GM21737 (cell line): ENCODE results near the gene SLC7A14.
"Not testable (repeated sequence)": the region's sequence is repeated elsewhere in the genome, so short reads cannot be mapped to it uniquely, and the experiment has no call there.

ENCODE experiments used
- ATAC-seq: cut with Tn5 transposase; IDR thresholded peaks from one replicate; pipeline ENCODE4 v1.9.1; 2021; ENCODE audit warnings: mild to moderate bottlenecking, moderate library complexity; ENCODE audit not compliant: unreplicated experiment

Gene SLC7A14

DNA sequence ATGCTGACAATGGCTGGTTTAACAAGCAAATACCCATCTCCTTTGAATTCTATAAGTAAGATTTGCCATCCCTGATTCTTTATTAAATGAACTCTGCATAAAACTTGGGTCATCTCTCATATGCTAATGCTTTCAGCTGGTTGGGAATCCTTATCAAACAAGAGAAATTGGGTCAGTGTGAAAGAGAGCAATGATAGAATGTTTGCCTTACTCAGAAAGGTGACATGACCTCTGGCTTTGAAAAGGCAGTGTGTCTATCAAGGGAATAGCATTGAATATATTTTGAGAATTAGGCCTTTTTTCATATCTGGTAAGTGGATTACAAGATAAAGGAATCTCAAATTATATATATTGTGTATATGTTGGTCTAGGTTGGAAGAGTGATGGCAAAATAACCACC is 8.7 kb upstream of the SLC7A14 start:
- no peak for ATAC-seq

DNA sequence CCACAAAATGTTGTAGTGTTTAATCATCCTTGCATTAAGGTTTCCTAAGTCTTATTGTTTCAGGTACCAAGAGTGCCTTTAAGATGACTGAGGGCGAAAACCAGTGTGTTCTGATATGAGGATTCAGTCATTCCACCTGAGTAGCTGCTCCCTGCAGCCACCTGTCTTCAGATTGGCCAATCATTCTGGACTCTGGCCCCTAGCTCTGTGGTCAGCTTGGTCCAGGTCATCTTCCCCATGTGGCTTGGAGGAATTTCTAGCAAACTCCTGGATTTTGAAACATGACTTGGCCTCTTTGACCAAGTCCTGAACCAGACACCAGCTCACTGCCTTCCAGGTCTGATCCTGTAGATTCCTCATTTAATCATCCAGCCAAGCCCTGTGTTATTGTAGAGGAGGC is 7.8 kb upstream of the SLC7A14 start:
- no peak for ATAC-seq

DNA sequence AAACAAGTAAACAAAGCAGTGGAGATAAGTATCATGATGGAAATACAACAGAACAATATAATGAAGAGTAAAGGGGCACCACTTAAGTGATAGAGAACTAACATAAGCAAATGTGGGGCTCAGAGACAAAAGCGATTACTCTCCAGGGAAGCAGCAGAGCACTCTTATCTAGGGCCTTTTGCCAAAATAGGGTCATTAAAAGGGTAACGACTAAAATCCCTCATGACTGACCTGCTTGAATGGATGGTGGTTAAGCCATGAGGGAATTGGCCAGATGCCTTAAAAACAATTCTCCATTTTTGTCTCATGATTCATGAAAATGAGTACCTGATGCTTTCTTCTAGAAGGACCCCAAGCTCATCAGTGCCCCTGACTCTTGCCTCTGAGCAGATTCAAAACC is 3.2 kb upstream of the SLC7A14 start:
- ATAC-seq = no peak

DNA sequence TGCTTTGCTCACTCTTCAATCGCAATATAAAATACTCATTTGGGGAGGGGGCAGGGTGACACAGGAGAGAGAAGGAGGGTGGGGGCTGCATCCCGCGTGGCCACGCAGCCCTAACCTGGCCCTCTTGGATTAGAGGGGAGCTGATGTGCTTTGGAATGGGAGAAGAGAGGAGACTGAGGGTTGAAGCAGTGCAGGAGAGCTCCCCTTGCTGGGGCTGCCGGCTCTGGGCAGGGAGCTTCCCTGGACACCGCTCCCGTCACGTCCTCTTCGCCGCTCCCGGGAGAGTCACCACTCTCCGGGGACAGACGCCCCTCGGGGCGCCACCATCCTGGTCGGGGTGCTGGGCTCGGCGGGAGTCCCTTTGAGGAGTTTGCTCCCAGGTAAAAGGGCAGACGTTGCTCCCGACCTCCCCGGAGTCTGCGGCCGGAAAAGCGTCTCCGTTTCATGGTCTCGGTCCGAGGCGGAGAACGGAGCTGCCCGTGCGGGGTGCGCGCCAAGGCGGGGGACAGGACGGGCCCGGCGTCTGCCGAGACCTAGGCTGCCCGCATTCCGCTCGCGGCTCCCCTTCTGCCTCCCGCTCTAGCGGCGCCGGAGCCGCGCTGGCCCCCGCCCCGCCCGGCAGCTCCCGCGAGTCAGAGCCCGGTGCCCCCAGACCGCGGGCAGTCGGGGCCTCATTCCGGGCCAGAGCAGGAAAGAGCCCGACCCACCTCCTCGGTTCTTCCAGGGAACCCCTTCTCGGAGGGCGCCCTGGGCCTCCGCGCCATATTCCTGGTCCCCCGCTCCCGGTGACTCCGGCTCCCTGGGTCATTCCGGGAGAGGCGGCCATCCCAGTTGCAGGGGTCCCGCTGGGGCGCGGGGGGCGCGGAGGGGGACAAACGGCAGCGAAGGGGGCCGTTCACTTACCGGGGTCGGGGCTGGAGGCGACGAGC is 603 bp downstream of the SLC7A14 start:
- ATAC-seq = no peak

DNA sequence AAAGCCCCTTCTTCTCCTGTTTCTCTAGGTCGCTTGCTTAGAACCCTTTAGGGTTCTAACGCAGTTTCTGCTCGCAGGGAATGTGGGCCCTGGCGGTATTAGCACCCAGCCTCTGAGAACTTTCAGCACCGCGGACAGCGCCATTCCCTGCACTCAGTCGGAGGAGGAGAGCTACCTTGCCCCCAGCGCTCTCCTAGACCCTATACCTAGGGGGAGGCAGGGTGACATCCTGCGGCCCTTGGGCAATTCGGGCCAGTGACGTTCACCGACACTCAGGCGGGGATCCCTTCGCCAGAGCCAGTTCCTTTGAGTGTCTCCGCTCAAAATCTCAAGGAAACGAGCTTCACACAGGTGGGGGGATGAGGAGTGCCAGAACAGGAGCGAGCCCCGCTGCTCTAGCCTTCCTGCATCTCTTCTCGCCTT is 1.3 kb downstream of the SLC7A14 start:
- no peak for ATAC-seq

DNA sequence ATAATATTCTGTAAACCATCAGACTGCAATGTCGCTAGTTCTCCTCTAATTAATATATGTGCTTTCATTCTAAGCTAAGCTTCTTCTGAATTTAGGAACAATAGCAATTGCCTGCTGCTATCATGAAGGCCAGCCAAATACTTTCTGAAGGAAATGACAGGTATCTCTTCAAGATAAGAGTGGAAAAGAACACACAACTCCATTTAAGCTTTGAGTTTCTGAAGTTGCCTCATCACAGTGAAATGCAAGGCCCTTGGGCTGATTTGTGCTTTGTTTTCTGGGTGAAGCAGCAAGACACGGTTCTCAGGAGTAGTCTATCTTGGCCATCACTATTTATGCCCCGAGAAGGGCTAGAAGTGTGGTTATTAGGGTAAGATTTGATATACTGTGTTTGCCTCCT is 6.2 kb downstream of the SLC7A14 start:
- no peak for ATAC-seq

DNA sequence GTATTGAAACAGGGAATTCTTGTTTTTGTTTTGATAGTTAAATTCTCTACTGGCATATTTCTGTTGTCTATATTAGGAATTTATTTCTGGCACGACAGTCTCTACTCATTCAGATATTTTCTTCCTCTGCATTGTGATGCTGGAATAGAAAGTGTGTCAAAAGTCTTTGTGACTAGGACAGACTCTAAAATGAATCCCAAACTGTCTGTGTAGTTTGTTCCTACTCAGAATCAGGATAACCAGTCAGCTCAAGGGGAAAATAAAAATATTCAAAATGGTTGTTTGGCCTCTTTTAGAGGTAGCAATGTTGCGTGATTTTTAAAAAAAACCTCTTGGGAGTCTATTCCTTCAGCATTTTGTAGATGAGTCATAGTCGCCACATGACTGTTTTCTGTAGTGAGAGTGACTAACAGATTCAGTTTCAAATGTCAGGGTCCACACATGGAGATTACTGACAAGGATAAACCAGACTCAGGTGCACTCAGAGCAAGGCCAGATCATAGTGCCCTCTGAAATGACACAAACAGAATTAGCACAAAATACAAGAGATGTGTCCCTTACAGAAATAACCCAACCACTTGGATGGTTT is 13.1 kb downstream of the SLC7A14 start:
- ATAC-seq = peak; percentile 98

DNA sequence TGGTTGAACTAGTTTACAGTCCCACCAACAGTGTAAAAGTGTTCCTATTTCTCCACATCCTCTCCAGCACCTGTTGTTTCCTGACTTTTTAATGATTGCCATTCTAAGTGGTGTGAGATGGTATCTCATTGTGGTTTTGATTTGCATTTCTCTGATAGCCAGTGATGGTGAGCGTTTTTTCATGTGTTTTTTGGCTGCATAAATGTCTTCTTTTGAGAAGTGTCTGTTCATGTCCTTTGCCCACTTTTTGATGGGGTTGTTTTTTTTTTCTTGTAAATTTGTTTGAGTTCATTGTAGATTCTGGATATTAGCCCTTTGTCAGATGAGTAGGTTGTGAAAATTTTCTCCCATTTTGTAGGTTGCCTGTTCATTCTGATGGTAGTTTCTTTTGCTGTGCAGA is 18.3 kb downstream of the SLC7A14 start:
- ATAC-seq = not testable (repeated sequence)

DNA sequence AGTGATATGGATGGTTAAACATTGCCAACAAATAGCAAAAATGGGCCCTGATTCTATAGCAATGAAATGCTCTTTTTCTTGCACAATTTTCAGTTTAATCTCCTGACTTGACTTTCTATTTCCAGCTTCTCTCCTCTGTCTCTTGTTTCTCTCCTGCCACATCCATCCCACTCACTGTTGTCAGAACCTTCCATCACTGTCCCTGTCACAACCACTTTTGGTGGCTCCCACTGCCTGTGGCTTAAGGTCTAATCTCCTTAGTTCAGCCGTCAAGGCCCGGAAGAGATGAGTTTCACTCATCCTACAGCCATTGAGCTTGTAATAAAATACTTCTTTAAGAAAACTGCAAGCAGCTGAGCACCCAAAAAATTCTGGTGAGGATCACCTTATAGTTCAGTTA is 19.5 kb downstream of the SLC7A14 start:
- ATAC-seq = no peak

DNA sequence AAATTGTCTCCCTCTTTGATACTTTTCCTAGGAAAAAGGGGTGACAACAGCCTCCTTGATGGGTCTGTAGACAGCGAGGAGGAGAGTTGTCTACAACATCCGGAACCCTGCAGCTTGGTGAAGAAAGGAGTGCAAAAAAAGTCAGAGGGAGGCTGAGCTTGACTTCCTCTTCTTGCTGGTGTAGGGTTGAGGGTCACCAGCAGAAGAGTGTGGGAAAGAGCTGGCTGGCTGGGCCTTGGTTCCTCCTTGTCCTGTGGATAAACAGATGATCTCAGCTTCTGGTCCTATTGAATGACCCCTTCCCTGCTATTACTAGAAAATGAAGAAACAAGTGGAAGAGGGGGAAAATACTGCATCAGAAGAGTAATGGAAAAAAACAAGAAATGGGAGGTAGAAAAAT is 20.4 kb downstream of the SLC7A14 start:
- ATAC-seq = no peak

DNA sequence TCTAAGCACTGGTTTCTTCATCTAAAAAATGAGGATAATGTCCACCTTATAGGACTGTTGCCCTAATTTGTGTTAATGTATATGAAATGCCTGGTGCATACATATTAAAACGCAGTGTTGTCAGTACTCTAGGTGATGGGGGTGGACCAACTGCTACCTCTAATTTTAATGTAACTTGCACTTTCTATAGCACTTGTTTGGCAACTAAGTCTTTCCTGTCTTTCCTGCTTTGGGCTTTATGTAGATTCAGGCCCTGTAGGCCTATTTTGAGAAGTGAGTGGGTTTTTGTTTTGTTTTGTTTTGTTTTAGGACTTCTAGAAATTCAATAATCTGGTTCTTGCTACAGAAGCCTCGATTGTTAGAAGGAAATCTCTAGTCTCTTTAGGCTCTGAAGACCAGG is 21.2 kb downstream of the SLC7A14 start:
- no peak for ATAC-seq

DNA sequence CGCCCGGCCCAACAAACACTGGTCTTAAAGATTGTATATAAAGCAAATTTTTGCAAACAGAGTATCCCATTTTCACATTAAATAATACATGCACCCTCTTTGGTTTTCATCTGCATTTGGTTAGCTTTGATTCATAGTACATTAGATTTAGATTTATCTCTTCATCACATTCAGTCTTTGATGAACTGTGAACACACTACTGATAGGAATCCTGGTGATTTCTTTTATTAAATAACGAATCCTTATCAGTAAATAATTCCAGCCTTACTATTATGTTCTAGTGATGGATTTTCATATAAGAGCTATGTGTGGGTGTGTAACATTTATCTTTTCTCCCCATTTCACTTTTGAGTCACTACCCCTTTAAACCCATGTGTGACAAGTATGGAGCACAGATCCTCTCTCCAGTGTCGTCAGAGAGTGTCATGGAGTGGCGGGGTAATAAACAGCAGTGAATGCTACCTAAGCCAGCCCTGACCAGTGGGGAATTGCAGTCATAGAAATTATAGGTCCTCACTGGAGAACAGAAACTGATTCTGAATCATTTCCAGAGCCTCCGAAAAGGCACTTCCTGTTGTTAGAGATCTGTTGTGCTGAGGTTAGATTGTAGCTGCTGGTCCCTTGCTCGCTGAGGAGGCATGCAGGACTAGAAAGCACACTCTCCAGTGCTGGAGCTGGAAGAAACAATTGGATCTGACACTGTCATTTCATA is 22.0 kb downstream of the SLC7A14 start:
- ATAC-seq = peak; percentile 94

DNA sequence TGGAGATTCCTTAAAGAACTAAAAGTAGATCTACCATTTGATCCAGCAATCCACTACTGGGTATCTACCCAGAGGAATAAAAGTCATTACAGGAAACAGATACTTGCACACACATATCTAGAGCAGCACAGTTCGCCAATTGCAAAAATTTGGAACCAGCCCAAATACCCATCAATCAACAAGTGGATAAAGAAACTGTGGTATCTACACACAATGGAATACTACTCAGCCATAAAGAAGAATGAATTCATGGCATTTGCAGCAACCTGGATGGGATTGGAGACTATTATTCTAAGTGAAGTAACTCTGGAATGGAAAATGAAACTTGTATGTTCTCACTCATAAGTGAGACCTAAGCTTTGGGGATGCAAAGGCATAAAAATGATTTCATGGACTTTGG is 23.8 kb downstream of the SLC7A14 start:
- ATAC-seq = no peak

DNA sequence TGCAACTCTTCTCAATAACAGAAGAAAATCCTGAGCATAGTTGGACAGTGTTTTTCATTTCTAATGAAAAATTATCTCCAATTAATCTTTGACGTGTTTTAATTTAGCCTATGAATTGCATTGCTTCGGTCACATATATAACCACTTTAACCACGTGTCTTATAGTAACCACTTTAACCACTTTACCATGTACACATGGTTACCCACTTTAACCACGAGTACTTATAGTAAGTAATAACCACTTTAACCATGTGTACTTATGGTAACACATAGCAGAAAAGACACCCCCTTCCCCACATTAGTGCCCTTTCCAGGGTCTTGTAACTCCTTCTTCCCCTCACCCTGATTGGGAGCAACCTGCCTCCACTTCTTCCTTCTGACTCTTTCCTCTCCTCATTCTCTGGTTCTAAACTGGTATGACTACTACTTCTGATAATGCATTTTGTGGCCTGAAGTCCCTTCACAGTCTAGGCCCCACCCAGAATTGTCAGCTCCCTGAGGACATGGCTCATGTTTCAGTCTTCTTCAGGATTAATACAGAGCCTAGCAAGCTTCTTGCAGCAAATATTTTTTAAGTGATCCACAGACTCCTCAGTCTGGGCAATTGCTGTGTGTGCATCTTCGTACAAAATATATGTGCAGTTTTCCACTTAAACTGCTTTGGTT is 25.0 kb downstream of the SLC7A14 start:
- ATAC-seq = no peak

DNA sequence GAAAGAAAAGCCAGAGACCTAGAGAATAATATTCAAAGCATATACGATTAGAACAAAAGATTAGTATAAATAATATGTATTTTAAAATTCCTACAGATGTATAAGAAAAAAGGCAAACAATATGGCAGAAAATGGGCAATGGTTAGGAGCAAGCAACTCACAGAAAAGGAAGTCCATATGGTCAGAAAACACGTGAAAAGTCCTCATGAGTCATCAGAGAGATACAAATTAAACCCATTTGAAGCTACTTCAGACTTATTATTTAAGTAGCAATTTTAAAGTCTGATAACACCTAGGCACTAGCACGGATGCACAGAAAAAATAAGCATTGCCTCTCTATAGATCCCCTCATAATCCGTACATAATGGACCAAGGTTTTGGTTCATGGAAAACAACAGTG is 25.6 kb downstream of the SLC7A14 start:
- no peak for ATAC-seq

DNA sequence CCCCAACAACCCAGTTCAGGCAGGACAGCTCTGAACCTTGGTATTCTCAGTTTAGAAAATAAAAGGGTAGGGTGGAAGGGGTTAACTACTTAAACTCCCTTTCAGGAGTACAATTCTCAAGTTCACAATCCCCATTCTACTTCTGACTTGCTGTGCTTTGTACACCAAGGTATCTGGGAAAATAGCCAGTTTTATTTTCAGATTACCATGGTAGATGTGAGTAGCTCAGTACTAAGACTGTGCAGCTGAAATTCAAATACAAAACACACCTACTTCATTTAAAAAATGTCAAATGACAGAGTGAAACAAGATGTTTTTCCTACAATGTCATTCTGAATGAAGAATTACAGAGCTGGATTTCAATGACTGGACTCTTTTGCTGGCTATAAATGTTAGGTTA is 27.4 kb downstream of the SLC7A14 start:
- ATAC-seq = no peak

DNA sequence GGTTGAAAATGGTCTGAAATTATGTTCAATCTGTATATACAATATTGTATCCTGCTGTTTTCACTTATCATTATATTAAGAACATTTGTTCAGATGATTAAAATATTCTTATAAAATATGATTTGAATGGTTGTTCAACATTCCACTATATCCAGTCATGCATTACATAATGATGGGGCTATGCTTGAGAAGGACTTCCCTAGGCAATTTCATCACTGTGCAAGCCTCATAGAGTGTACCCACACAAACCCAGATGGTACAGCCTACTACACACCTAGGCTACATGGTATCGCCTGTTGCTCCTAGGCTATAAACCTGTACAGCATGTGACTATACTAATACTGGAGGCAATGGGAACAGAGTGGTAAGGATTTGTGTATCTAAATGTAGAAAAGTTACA is 30.5 kb downstream of the SLC7A14 start:
- no peak for ATAC-seq

DNA sequence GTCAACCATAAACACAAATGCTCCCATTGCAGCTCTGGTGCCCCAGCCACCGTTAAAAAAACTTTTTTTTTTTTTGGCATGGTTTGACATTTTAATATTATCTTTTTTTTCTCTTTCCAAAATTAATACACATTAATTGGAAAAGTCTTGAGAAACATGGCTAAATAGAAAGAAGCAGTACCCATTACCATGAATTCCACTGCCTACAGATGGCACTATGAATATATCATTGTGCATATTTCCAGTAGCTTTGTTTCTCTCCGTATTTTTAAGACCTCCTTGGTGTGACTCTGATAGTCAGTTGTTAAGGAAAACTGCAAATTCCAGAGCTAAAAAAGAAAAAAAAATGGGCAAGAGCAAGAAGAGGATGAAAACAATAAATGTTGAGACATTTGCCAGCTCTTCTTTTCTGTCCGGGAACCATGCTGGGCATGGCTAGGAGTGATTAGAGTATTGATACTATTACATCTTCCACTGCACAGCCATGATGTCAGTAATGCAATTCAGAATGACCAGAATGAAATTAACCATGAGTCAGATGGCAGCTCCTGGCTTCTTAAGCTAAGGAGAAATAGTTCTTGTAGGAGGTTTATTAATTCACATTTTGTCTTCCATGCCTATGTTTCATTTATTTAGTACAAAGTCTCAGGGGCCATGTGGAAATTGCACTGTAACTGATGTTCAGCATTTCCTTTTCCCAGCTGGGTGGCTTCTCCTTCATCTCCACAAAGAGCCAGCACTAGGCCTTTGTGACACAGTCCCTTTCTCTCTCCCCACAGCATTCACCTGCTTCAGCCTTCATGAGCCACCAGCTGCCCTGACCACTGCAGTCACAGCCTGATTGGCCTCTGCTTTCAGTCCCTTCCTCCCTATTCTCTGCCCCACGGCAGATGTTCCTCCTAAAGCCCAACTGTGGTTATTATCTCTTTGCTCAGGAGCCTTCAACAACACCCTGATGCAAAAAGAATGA is 31.8 kb downstream of the SLC7A14 start:
- no peak for ATAC-seq

DNA sequence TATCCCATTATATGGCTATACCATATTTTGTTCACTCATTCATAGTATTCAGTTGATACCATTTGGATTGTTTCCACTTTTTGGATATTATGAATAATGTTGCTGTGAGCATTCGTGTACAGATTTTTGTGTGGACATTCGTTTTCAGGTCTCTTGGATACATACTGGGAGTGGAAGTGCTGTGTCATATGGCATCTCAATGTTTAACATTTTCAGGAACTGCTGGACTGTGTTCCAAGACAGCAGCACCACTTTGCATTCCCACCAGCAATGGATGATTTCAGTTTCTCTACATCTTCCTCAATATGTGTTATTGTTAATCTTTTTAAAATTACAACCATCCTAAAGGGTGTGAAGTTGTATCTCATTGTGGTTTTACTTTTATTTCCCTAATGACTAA is 34.6 kb downstream of the SLC7A14 start:
- ATAC-seq = no peak

DNA sequence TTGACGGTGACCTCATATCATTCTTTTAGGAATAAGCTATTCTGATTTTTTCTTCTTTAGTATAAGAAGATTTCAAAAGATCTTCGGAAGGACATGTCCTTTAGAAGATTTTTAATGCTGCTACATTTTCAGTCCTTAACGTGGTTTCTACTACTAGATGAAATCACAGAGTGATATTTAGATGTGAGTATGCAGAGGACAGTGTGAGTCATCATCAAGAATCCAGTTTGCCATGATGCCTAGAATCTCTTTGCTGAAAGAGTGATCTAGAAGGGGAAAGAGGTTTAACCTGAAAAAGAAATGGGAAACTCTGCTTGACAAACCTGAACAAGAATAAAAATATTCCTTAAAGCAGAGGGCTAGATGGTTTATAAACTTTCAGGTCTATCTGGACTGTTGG is 43.2 kb downstream of the SLC7A14 start:
- no peak for ATAC-seq
